HCT116 (cell line): Measurements from ENCODE around the gene EYA2.

ENCODE experiments used
- EZH2 ChIP-seq: fragments of 200-600 bp; sonication (generic); IDR thresholded peaks from 2 replicates; pipeline ENCODE4 v1.6.1; 2017; ENCODE audit warnings: antibody characterized with exemption, mixed run types
- EZH2phosphoT487 ChIP-seq: fragments of 200-600 bp; IDR thresholded peaks from 2 replicates; pipeline ENCODE4 v1.6.1; 2018; ENCODE audit warnings: antibody characterized with exemption, borderline replicate concordance
- MAX ChIP-seq: IDR thresholded peaks from 2 replicates; pipeline ENCODE4 v1.6.1; 2012
- POLR2A ChIP-seq: IDR thresholded peaks from 2 replicates; pipeline ENCODE4 v1.7.0; 2011; ENCODE audit warnings: borderline replicate concordance; ENCODE audit not compliant: insufficient read depth, insufficient read length; ENCODE audit errors: extremely low read depth
- POLR2AphosphoS5 ChIP-seq: IDR thresholded peaks from 2 replicates; pipeline ENCODE4 v1.6.1; 2011; ENCODE audit warnings: mild to moderate bottlenecking, low read depth, low read length, moderate library complexity
- RAD21 ChIP-seq: IDR thresholded peaks from 2 replicates; pipeline ENCODE4 v1.6.1; 2012; ENCODE audit warnings: low read depth, mild to moderate bottlenecking
- YY1 ChIP-seq: IDR thresholded peaks from 2 replicates; pipeline ENCODE4 v1.6.1; 2011; ENCODE audit warnings: low read length, low read depth, moderate library complexity, mild to moderate bottlenecking; ENCODE audit not compliant: insufficient replicate concordance; ENCODE audit errors: extremely low read depth
- ZFX ChIP-seq: fragments of 450-650 bp; IDR thresholded peaks from 2 replicates; pipeline ENCODE4 v1.6.1; 2017
- ZNF274 ChIP-seq: fragments of 200-500 bp; sonication (Bioruptor generic); IDR thresholded peaks from 2 replicates; pipeline ENCODE4 v1.6.1; 2014; ENCODE audit warnings: mild to moderate bottlenecking, low read depth, low read length, inconsistent platforms
- TF ChIP-seq, protein P1 (sequence below): IDR thresholded peaks from 2 replicates; pipeline ENCODE4 v1.6.1; 2011; ENCODE audit warnings: mild to moderate bottlenecking, low read length, moderate library complexity; ENCODE audit not compliant: insufficient replicate concordance; ENCODE audit errors: extremely low read depth
- TF ChIP-seq, protein P2 (sequence below), 3 experiments: fragments of 200-600 bp in 1 of 3; sonication (generic) in 1 of 3; IDR thresholded peaks in 2 of 3; conservative IDR thresholded peaks in 1 of 3; 2 replicates each; pipeline ENCODE4 v1.5.1; 2012 to 2017; ENCODE audit warnings: low read depth in 2 of 3, low read length in 2 of 3, antibody characterized with exemption in 1 of 3, borderline replicate concordance in 1 of 3, control low read depth in 1 of 3, mild to moderate bottlenecking in 1 of 3, mixed read lengths in 1 of 3, mixed run types in 1 of 3, moderate library complexity in 1 of 3; ENCODE audit not compliant: insufficient read depth in 1 of 3

GRCh38 chr20:46937157-46937523 lies 42.5 kb downstream of the EYA2 start:
- TF ChIP-seq, protein P1, sequence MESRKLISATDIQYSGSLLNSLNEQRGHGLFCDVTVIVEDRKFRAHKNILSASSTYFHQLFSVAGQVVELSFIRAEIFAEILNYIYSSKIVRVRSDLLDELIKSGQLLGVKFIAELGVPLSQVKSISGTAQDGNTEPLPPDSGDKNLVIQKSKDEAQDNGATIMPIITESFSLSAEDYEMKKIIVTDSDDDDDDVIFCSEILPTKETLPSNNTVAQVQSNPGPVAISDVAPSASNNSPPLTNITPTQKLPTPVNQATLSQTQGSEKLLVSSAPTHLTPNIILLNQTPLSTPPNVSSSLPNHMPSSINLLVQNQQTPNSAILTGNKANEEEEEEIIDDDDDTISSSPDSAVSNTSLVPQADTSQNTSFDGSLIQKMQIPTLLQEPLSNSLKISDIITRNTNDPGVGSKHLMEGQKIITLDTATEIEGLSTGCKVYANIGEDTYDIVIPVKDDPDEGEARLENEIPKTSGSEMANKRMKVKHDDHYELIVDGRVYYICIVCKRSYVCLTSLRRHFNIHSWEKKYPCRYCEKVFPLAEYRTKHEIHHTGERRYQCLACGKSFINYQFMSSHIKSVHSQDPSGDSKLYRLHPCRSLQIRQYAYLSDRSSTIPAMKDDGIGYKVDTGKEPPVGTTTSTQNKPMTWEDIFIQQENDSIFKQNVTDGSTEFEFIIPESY = no peak
- TF ChIP-seq, protein P2, sequence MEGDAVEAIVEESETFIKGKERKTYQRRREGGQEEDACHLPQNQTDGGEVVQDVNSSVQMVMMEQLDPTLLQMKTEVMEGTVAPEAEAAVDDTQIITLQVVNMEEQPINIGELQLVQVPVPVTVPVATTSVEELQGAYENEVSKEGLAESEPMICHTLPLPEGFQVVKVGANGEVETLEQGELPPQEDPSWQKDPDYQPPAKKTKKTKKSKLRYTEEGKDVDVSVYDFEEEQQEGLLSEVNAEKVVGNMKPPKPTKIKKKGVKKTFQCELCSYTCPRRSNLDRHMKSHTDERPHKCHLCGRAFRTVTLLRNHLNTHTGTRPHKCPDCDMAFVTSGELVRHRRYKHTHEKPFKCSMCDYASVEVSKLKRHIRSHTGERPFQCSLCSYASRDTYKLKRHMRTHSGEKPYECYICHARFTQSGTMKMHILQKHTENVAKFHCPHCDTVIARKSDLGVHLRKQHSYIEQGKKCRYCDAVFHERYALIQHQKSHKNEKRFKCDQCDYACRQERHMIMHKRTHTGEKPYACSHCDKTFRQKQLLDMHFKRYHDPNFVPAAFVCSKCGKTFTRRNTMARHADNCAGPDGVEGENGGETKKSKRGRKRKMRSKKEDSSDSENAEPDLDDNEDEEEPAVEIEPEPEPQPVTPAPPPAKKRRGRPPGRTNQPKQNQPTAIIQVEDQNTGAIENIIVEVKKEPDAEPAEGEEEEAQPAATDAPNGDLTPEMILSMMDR (IDR thresholded peaks at IDR 0.05 in 2 of 3, conservative IDR thresholded peaks at IDR 0.05 in 1 of 3; ENCODE audit: borderline replicate concordance in 1 of 3, insufficient read depth in 1 of 3, low read depth in 2 of 3, low read length in 2 of 3) = no peak
- no peak for TF ChIP-seq EZH2phosphoT487
- no peak for TF ChIP-seq RAD21
- TF ChIP-seq ZNF274 = no peak
- TF ChIP-seq ZFX = no peak
- TF ChIP-seq MAX = no peak
- no peak for TF ChIP-seq POLR2A
- no peak for TF ChIP-seq POLR2AphosphoS5
- TF ChIP-seq YY1 = no peak
- TF ChIP-seq EZH2 = no peak
